ENCODE data around the gene MLEC. TPM values are rescaled to one million over a fixed set of nuclear protein-coding genes. Genes with fewer than 3 reads are reported as not detected.

The MLEC gene
- total and polyA plus RNA-seq, 2 of the 13 experiments (the other 11 are each of a cell fraction or from before 2014, with no cell fraction given), result 49.8 to 156 TPM

DNA sequence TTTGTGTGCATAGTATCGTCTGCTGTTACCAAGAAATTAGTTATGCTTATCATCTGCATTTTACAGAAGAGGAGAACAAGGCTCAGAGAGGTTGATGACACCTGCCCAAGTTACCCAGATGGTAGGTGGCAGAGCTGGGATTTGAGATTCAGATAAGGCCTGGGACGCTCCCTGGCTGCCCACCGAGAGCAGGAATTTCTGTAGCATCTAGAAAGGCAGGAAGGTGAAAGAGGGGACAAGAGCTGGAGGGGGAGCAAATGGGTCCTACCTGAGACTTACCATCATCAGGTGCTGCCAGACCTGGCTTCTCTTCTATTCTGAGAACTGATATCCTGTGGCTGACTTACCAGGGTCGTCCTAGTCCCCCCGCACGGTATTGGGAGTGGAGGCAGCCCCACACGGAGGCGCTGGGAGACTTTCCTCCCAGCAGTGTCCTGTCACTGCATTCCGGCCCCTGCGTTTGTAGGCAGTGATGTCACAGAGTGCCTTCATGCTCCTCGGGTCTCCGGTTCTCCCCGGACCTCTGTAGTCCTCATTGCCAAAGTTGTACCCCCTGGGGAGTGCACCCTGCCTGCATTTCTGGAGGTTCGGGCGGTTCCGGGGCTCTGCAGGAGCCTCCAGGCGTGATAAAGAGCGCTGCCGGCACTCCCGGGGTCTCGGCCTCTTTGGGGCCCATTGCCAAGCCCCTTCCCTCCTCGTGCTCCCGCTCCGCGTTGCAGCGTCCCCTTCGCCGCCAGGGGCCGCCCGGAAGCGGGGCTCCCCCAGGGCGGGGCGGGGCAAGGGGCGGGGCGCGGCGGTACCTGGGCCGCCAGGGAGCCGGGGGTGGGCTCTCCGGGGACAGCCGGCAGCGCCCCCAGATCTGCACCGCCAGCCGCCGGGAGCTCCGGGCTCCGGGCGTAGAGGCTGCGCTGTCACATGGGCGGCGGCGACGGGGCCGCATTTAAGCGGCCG is 46.9 kb upstream of the MLEC start, which contains the start of gene CABP1:
Gene CABP1, plus strand, starts transcription at position 856 of the 951 bp plus-strand sequence. Its CDS starts 60 bp downstream, at position 916.
- H3K4me1 ChIP-seq (ENCODE audit: insufficient read depth, low read length), result peaks cover 15% of the 10 kb centered on the region
- H3K27me3 ChIP-seq (ENCODE audit: control insufficient read depth in 1 of 2, insufficient read depth in 2 of 2, low read length in 2 of 2), result peaks cover 10 to 51% of the 10 kb centered on the region in 2 experiments; a peak in 4 of 5 replicates
- FAIRE-seq, result no peak
- H2AFZ ChIP-seq (ENCODE audit: low read length), result no peak within 1 kb of the TSS
- H3K9ac ChIP-seq (ENCODE audit: insufficient read depth, low read depth, low read length), result no peak within 1 kb of the TSS
- H3K4me2 ChIP-seq (ENCODE audit: low read depth, low read length), result peak within 1 kb of the TSS; percentile 77
- 14% methylated on average over 19 of the region's 56 CpGs for WGBS (ENCODE audit: low lambda C conversion rate)
- H3K27ac ChIP-seq (ENCODE audit: extremely low read length, insufficient read depth, low read length), result no peak within 1 kb of the TSS
- H3K4me3 ChIP-seq (replicated peaks in 1 of 3; ENCODE audit: insufficient read depth in 1 of 3, low read depth in 2 of 3, low read length in 3 of 3), result peak within 1 kb of the TSS; percentile 24 to 64 (median 48); a peak in 5 of 6 replicates
- peak; percentile 7 for DNase-seq (ENCODE audit: low spot score)
- in situ Hi-C loops (cut with HindIII; ENCODE audit: extremely low pct_ligation_motif_present, low pct_unique_long_range_greater_than_20kb) (no loop called here), intact Hi-C loops (cut with micrococcal nuclease; ENCODE audit: unreplicated experiment) (no loop called here)
- ChIA-PET CTCF (ENCODE audit: low intra/inter-chr PET ratio, low total read pairs) (no interaction called here), POLR2A (no interaction called here)
- no peaks in the 10 kb centered on the region for H3K36me3 ChIP-seq (replicated peaks in 1 of 2; ENCODE audit: control insufficient read depth in 1 of 2, insufficient read depth in 2 of 2, low read length in 2 of 2)
- no peaks in the 10 kb centered on the region for H3K9me3 ChIP-seq (ENCODE audit: low read length)
- H4K20me1 ChIP-seq (ENCODE audit: insufficient read depth, low read length), result peaks cover 6% of the 10 kb centered on the region; the same call in 1 of the 2 replicates
- peak; percentile 78 for ATAC-seq
- no peaks in the 10 kb centered on the region for H3K79me2 ChIP-seq (ENCODE audit: insufficient read depth, low read length)
- BruUV-seq (replicated peaks), result no TSS peak
- TF ChIP-seq RBAK (CRISPR knock-in tag; IDR thresholded peaks at IDR 0.05), result no peak
- TF ChIP-seq, protein P1, sequence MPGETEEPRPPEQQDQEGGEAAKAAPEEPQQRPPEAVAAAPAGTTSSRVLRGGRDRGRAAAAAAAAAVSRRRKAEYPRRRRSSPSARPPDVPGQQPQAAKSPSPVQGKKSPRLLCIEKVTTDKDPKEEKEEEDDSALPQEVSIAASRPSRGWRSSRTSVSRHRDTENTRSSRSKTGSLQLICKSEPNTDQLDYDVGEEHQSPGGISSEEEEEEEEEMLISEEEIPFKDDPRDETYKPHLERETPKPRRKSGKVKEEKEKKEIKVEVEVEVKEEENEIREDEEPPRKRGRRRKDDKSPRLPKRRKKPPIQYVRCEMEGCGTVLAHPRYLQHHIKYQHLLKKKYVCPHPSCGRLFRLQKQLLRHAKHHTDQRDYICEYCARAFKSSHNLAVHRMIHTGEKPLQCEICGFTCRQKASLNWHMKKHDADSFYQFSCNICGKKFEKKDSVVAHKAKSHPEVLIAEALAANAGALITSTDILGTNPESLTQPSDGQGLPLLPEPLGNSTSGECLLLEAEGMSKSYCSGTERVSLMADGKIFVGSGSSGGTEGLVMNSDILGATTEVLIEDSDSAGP (CRISPR knock-in tag; IDR thresholded peaks at IDR 0.05; ENCODE audit: borderline replicate concordance), result no peak
- TF ChIP-seq TOE1 (CRISPR knock-in tag; IDR thresholded peaks at IDR 0.05), result no peak
- TF ChIP-seq ZNF101 (CRISPR knock-in tag; IDR thresholded peaks at IDR 0.05; ENCODE audit: borderline replicate concordance, low read depth), result no peak
- TF ChIP-seq, protein P2, sequence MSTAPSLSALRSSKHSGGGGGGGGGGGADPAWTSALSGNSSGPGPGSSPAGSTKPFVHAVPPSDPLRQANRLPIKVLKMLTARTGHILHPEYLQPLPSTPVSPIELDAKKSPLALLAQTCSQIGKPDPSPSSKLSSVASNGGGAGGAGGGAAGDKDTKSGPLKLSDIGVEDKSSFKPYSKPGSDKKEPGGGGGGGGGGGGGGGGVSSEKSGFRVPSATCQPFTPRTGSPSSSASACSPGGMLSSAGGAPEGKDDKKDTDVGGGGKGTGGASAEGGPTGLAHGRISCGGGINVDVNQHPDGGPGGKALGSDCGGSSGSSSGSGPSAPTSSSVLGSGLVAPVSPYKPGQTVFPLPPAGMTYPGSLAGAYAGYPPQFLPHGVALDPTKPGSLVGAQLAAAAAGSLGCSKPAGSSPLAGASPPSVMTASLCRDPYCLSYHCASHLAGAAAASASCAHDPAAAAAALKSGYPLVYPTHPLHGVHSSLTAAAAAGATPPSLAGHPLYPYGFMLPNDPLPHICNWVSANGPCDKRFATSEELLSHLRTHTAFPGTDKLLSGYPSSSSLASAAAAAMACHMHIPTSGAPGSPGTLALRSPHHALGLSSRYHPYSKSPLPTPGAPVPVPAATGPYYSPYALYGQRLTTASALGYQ (CRISPR knock-in tag; IDR thresholded peaks at IDR 0.05), result no peak
- TF ChIP-seq TBX2 (CRISPR knock-in tag; IDR thresholded peaks at IDR 0.05; ENCODE audit: borderline replicate concordance), result no peak
- TF ChIP-seq ZEB1 (IDR thresholded peaks at IDR 0.05; ENCODE audit: insufficient replicate concordance, low read depth), result peak; percentile 20
- no peak for TF ChIP-seq MXI1 (IDR thresholded peaks at IDR 0.05; ENCODE audit: borderline replicate concordance, low read depth, low read length)
- no peak for TF ChIP-seq ELF3 (CRISPR knock-in tag; IDR thresholded peaks at IDR 0.05)
- no peak for TF ChIP-seq MIER2 (CRISPR knock-in tag; IDR thresholded peaks at IDR 0.05)
- TF ChIP-seq SIN3A (IDR thresholded peaks at IDR 0.05; ENCODE audit: borderline replicate concordance, low read depth, low read length), result 0 out of 2 replicates have a peak, but pooled peaks have one; percentile 21
- TF ChIP-seq SP5 (CRISPR knock-in tag; IDR thresholded peaks at IDR 0.05; ENCODE audit: borderline replicate concordance, low read depth), result peak; percentile 59
- TF ChIP-seq, protein P3, sequence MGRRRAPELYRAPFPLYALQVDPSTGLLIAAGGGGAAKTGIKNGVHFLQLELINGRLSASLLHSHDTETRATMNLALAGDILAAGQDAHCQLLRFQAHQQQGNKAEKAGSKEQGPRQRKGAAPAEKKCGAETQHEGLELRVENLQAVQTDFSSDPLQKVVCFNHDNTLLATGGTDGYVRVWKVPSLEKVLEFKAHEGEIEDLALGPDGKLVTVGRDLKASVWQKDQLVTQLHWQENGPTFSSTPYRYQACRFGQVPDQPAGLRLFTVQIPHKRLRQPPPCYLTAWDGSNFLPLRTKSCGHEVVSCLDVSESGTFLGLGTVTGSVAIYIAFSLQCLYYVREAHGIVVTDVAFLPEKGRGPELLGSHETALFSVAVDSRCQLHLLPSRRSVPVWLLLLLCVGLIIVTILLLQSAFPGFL (CRISPR knock-in tag; IDR thresholded peaks at IDR 0.05), result no peak
- TF ChIP-seq, protein P4, sequence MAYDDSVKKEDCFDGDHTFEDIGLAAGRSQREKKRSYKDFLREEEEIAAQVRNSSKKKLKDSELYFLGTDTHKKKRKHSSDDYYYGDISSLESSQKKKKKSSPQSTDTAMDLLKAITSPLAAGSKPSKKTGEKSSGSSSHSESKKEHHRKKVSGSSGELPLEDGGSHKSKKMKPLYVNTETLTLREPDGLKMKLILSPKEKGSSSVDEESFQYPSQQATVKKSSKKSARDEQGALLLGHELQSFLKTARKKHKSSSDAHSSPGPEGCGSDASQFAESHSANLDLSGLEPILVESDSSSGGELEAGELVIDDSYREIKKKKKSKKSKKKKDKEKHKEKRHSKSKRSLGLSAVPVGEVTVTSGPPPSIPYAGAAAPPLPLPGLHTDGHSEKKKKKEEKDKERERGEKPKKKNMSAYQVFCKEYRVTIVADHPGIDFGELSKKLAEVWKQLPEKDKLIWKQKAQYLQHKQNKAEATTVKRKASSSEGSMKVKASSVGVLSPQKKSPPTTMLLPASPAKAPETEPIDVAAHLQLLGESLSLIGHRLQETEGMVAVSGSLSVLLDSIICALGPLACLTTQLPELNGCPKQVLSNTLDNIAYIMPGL (CRISPR knock-in tag; IDR thresholded peaks at IDR 0.05; ENCODE audit: borderline replicate concordance in 1 of 2, low read depth in 1 of 2), result no peak
- TF ChIP-seq, protein P5, sequence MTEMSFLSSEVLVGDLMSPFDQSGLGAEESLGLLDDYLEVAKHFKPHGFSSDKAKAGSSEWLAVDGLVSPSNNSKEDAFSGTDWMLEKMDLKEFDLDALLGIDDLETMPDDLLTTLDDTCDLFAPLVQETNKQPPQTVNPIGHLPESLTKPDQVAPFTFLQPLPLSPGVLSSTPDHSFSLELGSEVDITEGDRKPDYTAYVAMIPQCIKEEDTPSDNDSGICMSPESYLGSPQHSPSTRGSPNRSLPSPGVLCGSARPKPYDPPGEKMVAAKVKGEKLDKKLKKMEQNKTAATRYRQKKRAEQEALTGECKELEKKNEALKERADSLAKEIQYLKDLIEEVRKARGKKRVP (CRISPR knock-in tag; IDR thresholded peaks at IDR 0.05), result no peak
